ENCODE data around the gene BIRC7.
"Not testable (repeated sequence)": the region's sequence is repeated elsewhere in the genome, so short reads cannot be mapped to it uniquely, and the experiment has no call there.

Gene BIRC7

DNA sequence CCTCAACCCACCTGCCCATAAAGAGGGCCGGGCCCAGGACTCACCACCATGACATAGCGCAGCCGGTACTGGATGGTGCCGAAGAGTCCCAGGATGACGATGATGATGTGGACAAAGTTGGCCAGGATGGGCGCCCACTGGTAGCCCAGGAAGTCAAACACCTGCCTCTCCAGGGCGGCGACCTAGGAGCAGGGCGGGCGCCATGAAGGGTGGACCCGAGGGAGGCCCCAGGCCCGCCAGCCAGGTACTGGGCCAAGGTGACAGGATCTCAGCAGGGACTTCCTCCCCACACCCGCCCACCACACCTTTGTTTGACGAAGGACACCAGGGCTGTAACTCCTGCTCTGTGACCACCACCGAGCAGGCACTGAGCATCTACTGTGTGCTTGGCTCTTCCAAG lies 14.2 kb downstream of the BIRC7 start:
- no peak for DNase-seq

- DNase-seq, result not testable (repeated sequence)
Observed at GRCh38 chr20:63251350-63251749, 15.6 kb downstream of the BIRC7 start.

DNA sequence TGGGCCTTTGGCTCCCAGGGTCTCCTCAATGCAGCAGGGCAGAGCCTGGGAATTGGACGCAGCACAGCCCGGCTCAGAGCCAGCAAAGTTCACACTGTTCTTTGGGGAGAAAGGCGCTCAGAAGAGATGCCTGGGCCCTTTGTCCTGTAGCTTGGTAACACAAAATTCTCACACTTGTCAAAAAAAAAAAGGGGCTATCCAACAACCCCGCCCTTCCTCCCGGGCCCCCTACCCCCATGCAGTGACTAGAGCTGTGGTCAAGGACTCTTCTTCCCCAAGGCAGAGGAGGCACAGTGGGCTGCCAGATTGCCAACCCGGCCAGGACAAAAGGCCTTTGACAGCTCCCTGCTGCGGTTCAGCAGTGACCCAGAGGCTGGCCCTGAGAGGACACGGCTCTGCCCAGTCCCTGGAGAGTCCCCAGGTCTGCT lies 16.6 kb downstream of the BIRC7 start:
- no peak for DNase-seq

GRCh38 chr20:63253065-63253437 lies 17.3 kb downstream of the BIRC7 start:
- no peak for DNase-seq

DNA sequence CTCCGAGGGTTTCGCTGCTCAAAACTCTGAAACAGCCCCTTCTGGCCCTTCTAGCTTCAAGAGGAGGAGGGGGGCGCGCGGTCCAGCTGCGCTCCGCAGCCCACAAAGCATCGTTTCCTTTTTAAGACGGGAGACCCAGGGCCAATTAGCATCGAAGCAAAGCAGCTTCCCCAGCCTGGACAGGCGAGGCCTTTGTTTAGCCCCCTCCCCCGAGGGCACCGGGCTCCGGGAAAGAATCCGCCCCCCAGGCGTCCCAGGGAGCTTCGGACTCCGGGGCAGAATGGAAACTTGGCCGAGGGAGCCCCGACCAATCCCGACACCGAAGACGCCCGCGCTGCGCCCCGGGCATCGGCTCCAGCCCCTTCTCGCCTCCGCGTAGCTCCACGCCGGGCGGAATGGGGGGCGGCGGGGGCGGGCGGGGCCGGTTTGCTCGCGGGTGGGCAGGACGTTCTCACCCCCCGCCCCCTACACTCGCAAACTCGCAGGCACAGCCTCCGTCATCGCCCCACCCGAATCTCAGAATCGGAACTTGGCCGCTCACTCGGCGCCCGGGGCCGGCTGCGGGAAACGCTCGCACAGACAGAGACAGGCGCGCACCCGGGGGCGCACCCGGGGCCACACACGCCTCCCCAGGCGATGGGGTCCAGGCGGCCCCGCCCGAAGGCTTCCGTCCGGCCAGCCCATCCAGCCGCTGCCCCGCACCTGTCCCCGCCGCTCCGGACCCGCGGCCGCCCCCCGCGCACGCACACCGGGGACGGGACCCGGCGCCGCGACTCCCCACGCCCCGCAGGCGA lies 17.9 kb downstream of the BIRC7 start:
- DNase-seq, result no peak

DNA sequence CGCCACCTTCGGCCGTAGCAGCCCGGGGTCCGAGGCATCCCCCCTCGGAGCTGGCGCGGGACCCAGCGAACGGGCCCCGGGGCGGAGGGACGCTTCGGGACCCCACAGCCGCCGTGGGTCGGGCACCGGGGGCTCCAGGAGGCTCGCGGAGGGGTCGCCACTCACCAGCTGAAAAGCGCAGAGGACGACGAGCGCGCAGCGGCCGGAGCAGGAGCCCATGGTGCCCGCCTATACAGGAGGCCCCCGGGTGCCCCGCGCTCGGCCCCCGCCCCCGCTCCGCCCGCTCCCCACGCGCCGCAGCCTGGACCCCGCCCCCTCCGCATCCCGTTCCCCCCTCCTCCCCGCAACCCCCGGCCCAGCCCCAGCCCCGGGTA lies 18.5 kb downstream of the BIRC7 start, which contains the start of gene NKAIN4:
NKAIN4 (minus strand) TSS at position 232 of the 374 bp plus-strand sequence; CDS start at position 219, 13 bp downstream.
- DNase-seq, result no peak

- DNase-seq, result no peak
Observed at GRCh38 chr20:63254606-63255384, 19.1 kb downstream of the BIRC7 start.

DNA sequence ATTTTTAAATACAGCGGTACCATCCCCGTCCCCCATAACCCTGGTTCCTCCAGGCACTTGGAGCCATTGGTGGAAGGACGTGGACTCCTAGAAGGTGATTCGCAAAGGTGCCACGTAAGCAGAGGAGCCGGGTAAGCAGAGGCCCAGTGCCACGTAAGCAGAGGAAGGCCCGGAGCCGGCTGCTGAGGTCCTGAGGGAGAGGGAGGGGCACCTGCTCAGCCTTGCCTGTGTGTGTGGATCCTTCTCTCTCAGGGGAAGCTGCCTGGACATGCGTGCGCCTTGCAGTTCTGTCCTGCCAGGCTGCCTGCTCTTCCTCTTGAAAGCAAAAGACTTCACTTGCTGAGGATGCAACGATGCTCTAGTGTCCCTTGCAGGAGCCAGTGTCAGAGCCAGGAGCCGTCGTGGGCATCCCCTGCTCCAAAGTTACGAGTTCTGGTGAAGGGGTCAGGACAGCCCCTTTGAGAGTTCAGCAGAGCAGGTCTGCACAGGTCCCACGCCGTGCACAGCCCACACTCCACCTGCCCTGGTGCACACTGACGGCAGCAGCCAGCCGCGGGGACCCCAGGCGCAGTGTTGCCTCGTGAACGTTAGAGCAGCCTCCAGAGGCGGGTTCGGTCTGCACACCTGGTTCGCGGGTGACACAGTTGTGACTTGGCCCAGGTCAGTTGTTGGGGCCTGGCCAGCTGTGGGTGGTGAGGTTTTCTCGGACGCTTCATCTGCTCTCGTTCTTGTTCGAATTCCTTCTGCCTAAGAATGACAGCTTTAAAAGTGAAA lies 20.4 kb downstream of the BIRC7 start:
- DNase-seq, result no peak

DNA sequence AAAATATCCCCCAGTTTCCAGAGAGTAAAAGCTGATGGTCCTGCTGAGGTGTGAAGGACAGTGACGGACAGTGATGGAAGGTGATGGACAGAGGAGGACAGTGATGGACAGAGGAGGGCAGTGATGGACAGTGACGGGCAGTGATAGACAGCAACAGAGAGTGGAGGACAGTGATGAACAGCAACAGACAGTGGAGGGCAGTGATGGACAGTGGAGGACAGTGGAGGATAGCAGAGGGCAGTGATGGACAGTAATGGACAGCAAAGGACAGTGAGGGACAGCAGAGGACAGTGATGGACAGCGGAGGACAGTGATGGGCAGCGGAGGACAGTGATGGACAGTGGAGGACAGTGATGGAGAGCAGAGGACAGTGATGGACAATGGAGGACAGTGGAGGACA lies 21.2 kb downstream of the BIRC7 start:
- no peak for DNase-seq

GRCh38 chr20:63257629-63258028 lies 21.9 kb downstream of the BIRC7 start:
- no peak for DNase-seq

- DNase-seq, result no peak
Observed at GRCh38 chr20:63258781-63259180, 23.1 kb downstream of the BIRC7 start.

- DNase-seq, result no peak
Observed at GRCh38 chr20:63259734-63260460, 24.2 kb downstream of the BIRC7 start.

- DNase-seq, result no peak
Observed at GRCh38 chr20:63260521-63260920, 24.8 kb downstream of the BIRC7 start.

DNA sequence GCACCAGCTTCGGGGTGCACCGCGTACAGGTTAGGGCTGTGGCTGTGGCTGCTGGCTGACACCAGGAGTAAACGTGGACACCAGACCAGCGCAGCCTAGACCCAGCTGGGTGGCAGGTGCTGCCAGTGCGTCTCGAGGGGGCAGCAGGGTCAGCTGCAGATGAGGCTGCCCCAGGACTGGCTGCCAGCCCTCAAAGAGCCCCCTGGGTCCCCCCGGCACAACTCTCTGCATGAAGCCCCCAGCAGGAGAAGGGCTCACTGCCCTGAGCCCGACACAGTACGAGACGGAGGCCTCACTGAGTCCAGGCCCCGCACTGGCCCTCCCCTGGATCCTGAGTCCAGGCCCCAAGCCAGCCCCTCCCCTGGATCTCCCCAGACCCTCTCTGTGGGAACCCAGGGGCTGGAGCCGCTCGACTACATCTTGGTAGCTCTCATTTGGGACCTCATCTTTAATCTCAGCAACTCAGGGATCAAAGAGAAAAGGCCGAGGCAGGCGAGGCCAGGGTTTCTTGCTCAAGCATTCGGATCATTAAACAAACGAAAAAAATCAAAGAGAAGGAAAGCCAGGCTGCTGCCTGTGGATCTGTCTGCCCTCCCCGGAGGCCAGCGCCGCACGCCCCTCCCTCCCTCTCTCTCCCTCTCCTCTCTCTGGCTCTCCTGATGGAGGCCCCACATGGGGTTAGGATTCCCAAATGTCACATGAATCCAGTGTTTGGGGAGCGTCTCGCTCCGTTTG lies 25.5 kb downstream of the BIRC7 start:
- DNase-seq, result no peak

- no peak for DNase-seq
Observed at GRCh38 chr20:63261795-63262528, 26.3 kb downstream of the BIRC7 start.

DNA sequence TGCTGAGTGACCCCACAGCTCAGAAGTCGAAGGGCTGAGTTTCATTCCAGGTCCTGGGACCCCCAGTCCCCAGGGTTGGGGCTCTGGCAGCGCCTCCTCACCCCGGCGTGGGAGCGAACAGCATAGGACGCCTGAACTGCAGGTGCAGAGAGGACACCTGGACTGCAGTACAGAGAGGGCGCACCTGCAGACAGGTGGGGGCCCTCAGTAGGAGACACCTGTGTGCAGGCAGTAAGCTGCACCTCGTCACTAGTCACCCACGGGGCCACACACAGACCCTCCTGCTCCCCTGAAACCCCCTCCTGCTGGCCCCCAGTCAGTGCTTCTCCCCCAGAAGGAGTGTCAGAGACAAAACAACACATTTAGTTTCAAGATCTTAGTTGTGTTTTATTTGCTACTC lies 27.1 kb downstream of the BIRC7 start:
- DNase-seq, result no peak

DNA sequence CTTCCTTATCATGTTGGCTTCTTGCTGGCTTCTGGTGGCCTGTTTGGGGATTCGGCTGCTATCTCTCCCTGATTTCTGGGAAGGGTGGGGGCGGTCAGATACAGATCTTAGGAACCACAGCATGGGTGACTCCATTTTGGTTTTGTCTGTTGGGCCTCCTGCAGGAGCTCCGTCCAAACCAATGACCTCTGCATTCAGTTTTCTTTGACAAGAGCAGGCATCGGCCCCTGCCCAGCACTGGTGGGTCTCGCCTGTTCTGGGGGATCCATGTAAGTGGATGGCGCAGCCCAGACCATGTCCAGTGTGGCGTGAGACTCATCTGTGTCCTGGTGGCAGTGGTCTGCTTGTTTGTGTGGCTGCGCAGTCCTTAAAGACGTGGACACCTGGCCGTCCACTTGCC lies 28.3 kb downstream of the BIRC7 start:
- DNase-seq, result no peak

- no peak for DNase-seq
Observed at GRCh38 chr20:63264519-63264918, 28.8 kb downstream of the BIRC7 start.

- no peak for DNase-seq
Observed at GRCh38 chr20:63265891-63266515, 30.3 kb downstream of the BIRC7 start.

- no peak for DNase-seq
Observed at GRCh38 chr20:63267691-63268090, 32.0 kb downstream of the BIRC7 start.

DNA sequence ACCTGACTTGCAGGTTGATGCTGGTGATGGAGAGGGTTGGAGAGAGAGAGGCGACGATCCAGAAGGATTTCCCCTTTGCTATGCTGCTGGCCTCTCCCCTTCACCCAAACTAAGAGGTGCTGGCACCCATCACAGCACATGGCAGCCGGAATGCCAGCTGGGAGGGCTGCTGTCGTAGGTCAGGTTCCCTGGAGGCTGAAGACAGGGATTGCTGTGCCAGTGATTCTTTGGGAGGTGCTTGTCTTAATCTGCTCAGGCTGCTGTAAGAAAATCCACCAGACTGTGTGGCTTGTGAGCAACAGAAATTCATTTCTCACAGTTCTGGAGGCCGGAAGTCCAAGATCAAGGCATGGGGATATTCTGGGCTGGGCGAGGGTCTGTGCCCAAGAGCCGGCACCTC lies 32.6 kb downstream of the BIRC7 start:
- no peak for DNase-seq
